HG02763 (cell line): ENCODE results near the gene CHL1.

Experiments
- ATAC-seq: cut with Tn5 transposase; IDR thresholded peaks from one replicate; pipeline ENCODE4 v1.9.1; 2021; ENCODE audit warnings: mild to moderate bottlenecking, moderate library complexity; ENCODE audit not compliant: unreplicated experiment

The CHL1 gene

GRCh38 chr3:332701-333100 is 136.1 kb downstream of the CHL1 start:
- ATAC-seq, result no peak

- no peak for ATAC-seq
Observed at GRCh38 chr3:335240-335639, 138.7 kb downstream of the CHL1 start.

DNA sequence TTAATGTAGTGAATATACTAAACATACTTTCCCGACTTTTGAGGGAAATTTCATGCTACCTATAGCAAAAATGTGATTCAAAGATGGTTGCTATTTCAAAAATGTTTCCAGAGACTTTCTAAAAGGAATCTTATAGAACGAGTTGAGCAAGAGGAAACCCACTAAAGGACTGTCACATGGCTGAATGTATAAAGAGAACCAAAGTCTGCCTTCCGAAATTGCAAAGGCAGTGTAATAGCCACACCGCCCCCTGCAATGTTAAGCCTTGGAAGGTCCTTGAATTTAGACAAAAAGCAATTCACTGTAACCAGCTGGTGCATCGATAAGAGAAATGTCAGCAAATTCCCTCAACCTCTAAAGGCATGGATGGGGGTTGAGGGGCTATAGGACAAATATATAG is 142.8 kb downstream of the CHL1 start:
- no peak for ATAC-seq

GRCh38 chr3:341998-342397 is 145.4 kb downstream of the CHL1 start:
- ATAC-seq, result no peak

DNA sequence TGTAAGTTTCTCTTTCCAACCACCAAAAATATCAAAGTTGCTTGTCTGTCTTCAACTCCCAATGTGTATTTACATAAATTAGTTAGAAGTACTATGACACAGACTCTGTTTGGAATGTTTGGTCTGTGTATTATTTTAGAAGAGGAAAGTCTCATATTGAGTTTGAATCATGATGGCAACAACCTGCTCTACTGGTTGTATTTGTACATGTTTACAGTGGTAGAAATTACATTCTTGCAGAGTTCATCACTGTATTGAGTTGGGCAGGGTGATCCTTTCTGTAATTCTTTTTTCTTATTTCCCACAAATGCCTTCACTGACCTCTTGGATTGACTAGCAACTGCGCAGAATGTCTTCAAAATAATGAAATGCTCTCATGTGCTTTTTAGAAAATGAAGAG is 149.6 kb downstream of the CHL1 start:
- ATAC-seq, result no peak

GRCh38 chr3:347581-347980 is 151.0 kb downstream of the CHL1 start:
- ATAC-seq, result no peak

DNA sequence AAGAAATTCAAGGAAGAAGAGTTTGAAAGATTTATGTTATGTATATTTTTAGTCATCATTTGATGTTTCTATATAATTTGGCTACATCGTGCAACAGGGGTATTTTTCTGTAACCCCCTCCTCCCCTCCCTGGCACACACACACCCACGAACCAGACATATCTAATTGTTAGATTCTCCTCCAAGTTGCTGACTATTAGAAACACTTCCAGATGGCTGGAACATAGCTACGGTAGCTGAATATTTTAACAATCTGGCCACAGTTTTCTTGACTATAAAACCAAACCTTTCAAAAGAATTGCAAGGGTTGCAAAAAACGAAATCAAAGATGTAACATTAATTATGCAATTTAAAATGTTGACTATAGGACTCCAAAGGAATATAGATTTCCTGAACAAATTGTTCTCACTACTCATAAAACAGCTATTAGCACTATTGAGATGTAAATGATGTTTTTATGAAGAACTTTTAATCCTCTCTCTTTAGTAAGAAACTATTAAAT is 154.4 kb downstream of the CHL1 start:
- no peak for ATAC-seq

- ATAC-seq, result no peak
Observed at GRCh38 chr3:352599-352998, 156.0 kb downstream of the CHL1 start.

GRCh38 chr3:353191-353739 is 156.7 kb downstream of the CHL1 start:
- ATAC-seq, result no peak

DNA sequence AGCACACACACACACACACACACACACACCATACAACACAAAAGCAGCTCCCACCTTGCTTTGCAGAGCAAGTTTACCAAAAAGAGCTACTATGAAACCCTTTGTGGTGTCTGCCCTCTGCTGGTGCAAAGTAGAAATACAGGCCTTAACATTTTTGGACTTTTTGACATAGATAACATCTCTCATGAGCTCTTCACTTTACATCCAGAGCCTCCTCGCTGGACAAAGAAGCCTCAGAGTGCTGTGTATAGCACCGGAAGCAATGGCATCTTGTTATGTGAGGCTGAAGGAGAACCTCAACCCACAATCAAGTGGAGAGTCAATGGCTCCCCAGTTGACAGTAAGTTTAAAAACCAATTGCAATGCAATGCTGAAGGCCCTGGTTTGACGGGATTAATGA is 157.9 kb downstream of the CHL1 start:
- ATAC-seq, result peak; percentile 48

DNA sequence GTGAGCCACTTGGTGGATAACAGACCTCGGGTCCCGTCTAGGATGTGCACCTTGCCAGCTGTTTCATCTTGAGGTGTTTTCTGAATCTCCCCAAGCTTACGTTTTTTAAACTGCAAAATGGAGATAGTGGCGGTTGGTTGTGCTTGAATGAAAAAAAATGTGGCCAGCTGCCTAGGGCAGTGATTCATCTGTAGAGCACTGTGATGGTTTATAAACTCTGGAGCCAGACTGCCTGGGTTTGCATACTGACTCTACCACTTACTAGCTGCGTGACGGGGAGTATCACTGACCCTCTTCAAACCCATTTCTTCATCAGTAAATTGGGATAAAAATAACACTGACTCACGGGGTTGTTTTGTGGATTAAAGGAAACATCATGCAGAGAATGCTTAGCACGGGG is 159.1 kb downstream of the CHL1 start:
- no peak for ATAC-seq

GRCh38 chr3:356952-357351 is 160.4 kb downstream of the CHL1 start:
- ATAC-seq, result no peak

- ATAC-seq, result peak; percentile 64
Observed at GRCh38 chr3:359672-360071, 163.1 kb downstream of the CHL1 start.

GRCh38 chr3:362681-363338 is 166.2 kb downstream of the CHL1 start:
- ATAC-seq, result no peak

DNA sequence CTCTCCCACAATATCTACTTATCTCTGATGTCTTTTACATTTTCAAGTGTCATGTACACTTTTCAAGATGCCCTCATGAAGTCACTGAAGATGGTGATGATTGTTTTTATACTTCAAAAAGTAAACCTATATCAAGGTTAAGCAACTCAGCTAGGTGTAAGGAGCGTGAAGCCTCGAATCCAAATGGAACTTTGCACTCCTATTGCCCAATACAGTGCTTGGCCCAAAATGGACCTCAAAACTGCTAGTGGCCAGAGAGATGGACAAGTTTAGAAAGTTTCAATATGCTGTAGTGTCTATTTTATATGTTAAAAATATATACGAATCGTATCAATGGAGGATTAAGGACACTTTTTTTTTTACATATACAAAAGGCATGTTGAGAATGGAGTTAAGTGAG is 167.7 kb downstream of the CHL1 start:
- no peak for ATAC-seq

DNA sequence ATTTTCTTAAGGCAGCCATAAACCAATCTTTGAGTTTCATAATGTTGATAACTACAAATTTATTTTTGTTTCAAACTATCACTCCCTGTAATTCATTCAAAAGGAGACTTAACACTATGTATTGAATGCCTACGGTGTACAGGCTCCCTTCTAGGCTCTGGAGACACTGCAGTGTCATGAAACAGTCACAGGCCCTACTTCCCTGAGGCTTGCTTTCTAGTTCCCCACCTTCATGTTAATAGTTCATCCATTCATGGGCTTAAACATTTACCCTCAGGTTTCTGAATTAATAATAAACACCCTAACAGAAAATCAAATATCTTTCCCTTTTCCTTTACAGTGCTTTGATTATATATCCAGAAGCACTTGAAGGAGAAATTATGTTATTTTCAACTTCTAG is 168.7 kb downstream of the CHL1 start:
- peak; percentile 79 for ATAC-seq

- peak; percentile 48 for ATAC-seq
Observed at GRCh38 chr3:366253-366652, 169.7 kb downstream of the CHL1 start.

DNA sequence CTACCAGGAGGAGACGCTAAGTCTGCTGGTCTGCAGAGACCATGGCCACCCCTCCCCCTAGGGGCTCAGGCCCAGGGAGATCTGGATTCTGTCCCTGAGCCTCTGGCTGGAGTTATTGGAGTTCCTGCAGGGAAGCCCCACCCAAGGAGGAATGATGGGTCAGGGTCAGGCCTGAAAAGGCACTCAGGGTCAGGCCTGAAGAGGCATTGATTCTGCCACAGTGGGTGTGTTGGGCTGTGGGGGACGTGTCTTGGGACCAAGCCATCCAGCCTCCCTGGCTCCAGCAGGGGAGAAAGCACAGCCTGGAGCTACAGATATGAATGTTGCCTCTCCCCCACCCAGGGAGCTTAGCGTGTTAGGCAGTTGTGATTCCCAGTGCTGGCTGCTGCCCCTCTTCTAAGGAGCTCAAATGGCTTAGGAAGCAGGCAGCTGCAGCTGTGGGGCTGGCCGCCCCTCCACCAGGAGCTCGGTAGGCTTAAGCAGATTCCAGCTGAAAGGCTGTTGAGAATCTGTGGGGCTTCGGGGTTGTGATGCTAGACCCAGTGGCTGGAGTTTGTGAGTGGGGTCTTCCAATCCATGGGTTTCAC is 176.7 kb downstream of the CHL1 start:
- no peak for ATAC-seq

DNA sequence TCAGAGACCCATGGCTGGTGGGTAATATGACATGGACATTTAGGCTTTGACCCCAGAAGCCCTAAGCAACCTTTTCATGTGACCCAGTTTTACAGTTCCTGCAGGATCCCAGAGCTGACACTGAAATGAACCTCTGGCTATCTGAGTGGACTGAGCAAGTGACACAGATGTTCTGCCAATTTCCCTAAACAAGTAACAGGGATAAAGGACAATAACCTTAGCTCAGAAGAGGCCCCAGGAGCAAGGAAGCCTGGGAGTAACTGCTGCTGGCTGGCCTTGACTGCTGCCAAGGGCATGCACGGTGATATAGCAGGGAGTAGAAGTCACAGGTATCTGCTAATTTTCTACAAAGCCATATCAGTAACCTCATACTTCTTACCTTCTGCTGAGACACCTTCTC is 177.9 kb downstream of the CHL1 start:
- no peak for ATAC-seq

GRCh38 chr3:377158-377561 is 180.6 kb downstream of the CHL1 start:
- ATAC-seq, result no peak

DNA sequence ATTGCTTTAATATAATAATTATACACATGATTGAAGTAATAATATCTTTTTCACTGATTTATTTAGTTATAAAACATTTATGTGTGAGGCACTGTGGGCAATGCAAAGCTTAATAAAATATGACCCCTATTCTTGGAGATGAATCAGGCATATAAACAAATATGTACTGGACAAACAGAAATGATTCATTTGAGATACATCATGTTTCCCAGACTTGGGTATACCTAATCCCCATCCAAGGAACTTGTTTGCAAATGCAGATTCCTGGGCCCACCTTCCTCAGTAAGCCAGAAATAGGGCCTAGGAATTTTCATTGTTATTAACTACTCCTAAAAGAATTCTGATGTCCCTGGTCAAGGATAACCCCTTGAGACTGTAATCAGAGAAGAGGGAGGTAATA is 184.2 kb downstream of the CHL1 start:
- ATAC-seq, result no peak

DNA sequence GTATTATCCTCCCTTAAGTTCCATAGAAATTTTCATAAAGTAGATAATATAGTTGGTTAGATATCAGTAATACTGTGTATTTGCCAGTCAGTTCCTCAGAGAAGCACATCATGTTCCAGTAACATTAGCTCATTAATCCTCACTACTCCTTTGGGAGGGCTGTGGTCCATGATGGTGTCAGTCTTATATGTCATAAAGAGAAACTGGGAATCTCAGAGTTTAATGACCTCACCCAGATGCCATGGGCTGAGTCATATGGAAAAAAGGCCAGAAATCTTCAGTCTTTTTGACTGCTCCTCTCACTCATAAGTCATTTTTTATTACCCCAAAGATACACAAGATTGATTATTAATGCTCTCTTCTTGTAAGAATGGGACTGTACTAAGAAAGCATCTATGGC is 188.6 kb downstream of the CHL1 start:
- no peak for ATAC-seq

DNA sequence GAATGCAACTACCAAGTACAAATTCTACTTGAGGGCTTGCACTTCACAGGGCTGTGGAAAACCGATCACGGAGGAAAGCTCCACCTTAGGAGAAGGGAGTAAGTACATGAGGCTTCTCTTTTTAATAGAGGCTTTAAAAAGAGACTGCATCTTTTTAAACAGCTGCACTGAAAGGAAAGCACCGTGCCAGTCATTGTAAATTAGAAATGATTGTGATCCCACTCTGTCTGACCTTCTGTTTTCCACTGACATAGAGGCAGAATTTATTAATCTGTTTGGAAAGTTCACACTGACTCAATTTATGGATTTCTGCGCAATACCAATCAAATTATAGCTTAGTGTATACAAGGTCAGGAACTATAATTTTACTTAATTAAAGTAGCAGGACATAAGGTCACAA is 198.2 kb downstream of the CHL1 start:
- ATAC-seq, result no peak
